Fibroblast of lung (primary cell): Measurements from ENCODE around the gene TGFBRAP1. TPM values are rescaled to one million over a fixed set of nuclear protein-coding genes. Genes with fewer than 3 reads are reported as not detected.
A peak's percentile ranks its signal among the peaks of the same experiment; 100 is the strongest.

ENCODE experiments used
- DNase-seq, 2 donors: peaks; one replicate each; pipeline versions ENCODE4 v3.0.0 to v3.0.0-alpha.2; 2010; ENCODE audit warnings: low read depth in 2 of 2
- H2AFZ ChIP-seq: 2 replicates; pipeline ENCODE4 v1.5.1; 2012; ENCODE audit warnings: low read length, control low read depth, inconsistent platforms
- H3K27ac ChIP-seq: 2 replicates; pipeline ENCODE4 v1.5.1; 2011; ENCODE audit warnings: low read length, control low read depth; ENCODE audit not compliant: insufficient read depth
- H3K27me3 ChIP-seq: 2 replicates; pipeline ENCODE4 v1.5.1; 2011; ENCODE audit warnings: mild to moderate bottlenecking, low read length; ENCODE audit not compliant: control insufficient read depth, insufficient read depth
- H3K36me3 ChIP-seq: 2 replicates; pipeline ENCODE4 v1.5.1; 2011; ENCODE audit warnings: low read length; ENCODE audit not compliant: control insufficient read depth, insufficient read depth
- H3K4me1 ChIP-seq: 2 replicates; pipeline ENCODE4 v1.5.1; 2011; ENCODE audit warnings: low read length; ENCODE audit not compliant: control insufficient read depth, insufficient read depth; ENCODE audit errors: extremely low read depth
- H3K4me2 ChIP-seq: 2 replicates; pipeline ENCODE4 v1.5.1; 2011; ENCODE audit warnings: low read length, control low read depth; ENCODE audit not compliant: insufficient read depth; ENCODE audit errors: extremely low read depth
- H3K4me3 ChIP-seq, 4 experiments: fragments of 200-600 bp in 1 of 4; sonication (generic) in 1 of 4; replicated peaks in 1 of 4; 2 replicates each; pipeline ENCODE4 v1.5.1; 2011 to 2016; ENCODE audit warnings: low read length in 4 of 4, low read depth in 3 of 4, mild to moderate bottlenecking in 3 of 4, control low read depth in 2 of 4, inconsistent platforms in 1 of 4, mixed read lengths in 1 of 4; ENCODE audit not compliant: insufficient read depth in 1 of 4; ENCODE audit errors: control extremely low read depth in 1 of 4
- H3K79me2 ChIP-seq: 2 replicates; pipeline ENCODE4 v1.5.1; 2012; ENCODE audit warnings: mild to moderate bottlenecking, low read length, inconsistent platforms; ENCODE audit not compliant: control insufficient read depth, insufficient read depth
- H3K9ac ChIP-seq: 2 replicates; pipeline ENCODE4 v1.5.1; 2011; ENCODE audit warnings: mild to moderate bottlenecking, low read length, control low read depth; ENCODE audit not compliant: insufficient read depth
- H3K9me3 ChIP-seq: 2 replicates; pipeline ENCODE4 v1.5.1; 2012; ENCODE audit warnings: low read depth, low read length; ENCODE audit not compliant: control insufficient read depth, insufficient read depth
- H4K20me1 ChIP-seq: 2 replicates; pipeline ENCODE4 v1.5.1; 2011; ENCODE audit warnings: low read length; ENCODE audit not compliant: control insufficient read depth, insufficient read depth; ENCODE audit errors: extremely low read depth
- CTCF ChIP-seq, 2 donors: IDR thresholded peaks in 1 of 2; conservative IDR thresholded peaks in 1 of 2; 1 replicate in 1 of 2; 2 replicates in 1 of 2; pipeline ENCODE4 v1.5.1; 2011 to 2012; ENCODE audit warnings: low read length in 2 of 2, control low read depth in 1 of 2, inconsistent platforms in 1 of 2, low read depth in 1 of 2, mild to moderate bottlenecking in 1 of 2
- EZH2 ChIP-seq: IDR thresholded peaks from 2 replicates; pipeline ENCODE4 v1.5.1; 2012; ENCODE audit warnings: low read length, control low read depth, mild to moderate bottlenecking; ENCODE audit errors: missing control alignments
- polyA plus RNA-seq, 2 donors: library from polyadenylated mRNA; depleted of rRNA in 1 of 2; stranded (reverse) in 1 of 2; unstranded in 1 of 2; fragments of >200 nt; gene quantifications; 2 replicates each; pipeline ENCODE4 v1.2.1, GENCODE V29; 2011 to 2012; ENCODE audit warnings: missing spikeins in 1 of 2
- total RNA-seq: library from RNA; depleted of rRNA; stranded (reverse); fragments of >200 nt; gene quantifications from 2 replicates; pipeline ENCODE4 v1.2.1, GENCODE V29; 2014

TGFBRAP1 gene
- total and polyA plus RNA-seq, 2 donors (not counting 1 experiment from before 2014, with no cell fraction given), result 8.5 to 14.9 TPM

- Histone ChIP-seq H3K9ac (no peak overlapping the region), H3K9me3 (no peaks in the 10 kb centered on the region), H3K36me3 (peaks cover 2% of the 10 kb centered on the region), H3K79me2 (no peaks in the 10 kb centered on the region), H3K4me3 (no peak overlapping the region), H3K27me3 (no peaks in the 10 kb centered on the region), H3K4me2 (no peak overlapping the region), H2AFZ (no peak overlapping the region), H3K27ac (no peak overlapping the region), H3K4me1 (no peaks in the 10 kb centered on the region), H4K20me1 (no peaks in the 10 kb centered on the region)
- no peak for DNase-seq
- TF ChIP-seq EZH2, result no peak
- no peak for TF ChIP-seq CTCF (conservative IDR thresholded peaks at IDR 0.05 in 1 of 2, IDR thresholded peaks at IDR 0.05 in 1 of 2; ENCODE audit: low read depth in 1 of 2, low read length in 2 of 2)
Observed at GRCh38 chr2:105296017-105296611, 33.4 kb downstream of the TGFBRAP1 start.

GRCh38 chr2:105294844-105295481 lies 34.6 kb downstream of the TGFBRAP1 start:
- Histone ChIP-seq H3K4me2 (no peak overlapping the region), H3K27me3 (no peaks in the 10 kb centered on the region), H3K9me3 (no peaks in the 10 kb centered on the region), H2AFZ (peak overlapping the region; percentile 34), H3K36me3 (peaks cover 2% of the 10 kb centered on the region), H3K4me1 (no peaks in the 10 kb centered on the region), H3K79me2 (no peaks in the 10 kb centered on the region), H3K9ac (no peak overlapping the region), H3K27ac (no peak overlapping the region), H3K4me3 (no peak overlapping the region), H4K20me1 (no peaks in the 10 kb centered on the region)
- TF ChIP-seq CTCF (conservative IDR thresholded peaks at IDR 0.05 in 1 of 2, IDR thresholded peaks at IDR 0.05 in 1 of 2; ENCODE audit: low read depth in 1 of 2, low read length in 2 of 2) (peak; percentile 67 to 78), EZH2 (no peak)
- peak; percentile 69 to 72 for DNase-seq

- no peak overlapping the region for H3K27ac ChIP-seq
- no peak overlapping the region for H3K4me2 ChIP-seq
- no peak overlapping the region for H2AFZ ChIP-seq
- no peaks in the 10 kb centered on the region for H3K79me2 ChIP-seq
- TF ChIP-seq EZH2 (no peak), CTCF (conservative IDR thresholded peaks at IDR 0.05 in 1 of 2, IDR thresholded peaks at IDR 0.05 in 1 of 2; ENCODE audit: low read depth in 1 of 2, low read length in 2 of 2) (no peak)
- peak in 1 of 2 donors; percentile 5 for DNase-seq
- no peaks in the 10 kb centered on the region for H3K27me3 ChIP-seq
- no peak overlapping the region for H3K9ac ChIP-seq
- peaks cover 2% of the 10 kb centered on the region for H3K36me3 ChIP-seq
- H3K4me3 ChIP-seq, result no peak overlapping the region
- H3K4me1 ChIP-seq, result no peaks in the 10 kb centered on the region
- H3K9me3 ChIP-seq, result no peaks in the 10 kb centered on the region
- no peaks in the 10 kb centered on the region for H4K20me1 ChIP-seq
Observed at GRCh38 chr2:105294046-105294445, 35.5 kb downstream of the TGFBRAP1 start.
